Choroid plexus epithelial cell (primary cell): ENCODE results near the gene LAMA3.
A peak's percentile ranks its signal among the peaks of the same experiment; 100 is the strongest.

Experiments used
- DNase-seq: peaks from one replicate; pipeline ENCODE4 v3.0.0-alpha.2; 2010; ENCODE audit warnings: low read depth
- H3K4me3 ChIP-seq: 2 replicates; pipeline ENCODE4 v1.5.1; 2011; ENCODE audit warnings: low read depth, mild to moderate bottlenecking, control low read depth, low read length, moderate library complexity
- CTCF ChIP-seq: conservative IDR thresholded peaks from 2 replicates; pipeline ENCODE4 v1.5.1; 2011; ENCODE audit warnings: low read depth, mild to moderate bottlenecking, control low read depth, inconsistent platforms, low read length, moderate library complexity

LAMA3 gene

GRCh38 chr18:23943903-23944624 lies 254.8 kb downstream of the LAMA3 start:
- H3K4me3 ChIP-seq, result no peak overlapping the region
- no peak for TF ChIP-seq CTCF
- peak; percentile 66 for DNase-seq

DNA sequence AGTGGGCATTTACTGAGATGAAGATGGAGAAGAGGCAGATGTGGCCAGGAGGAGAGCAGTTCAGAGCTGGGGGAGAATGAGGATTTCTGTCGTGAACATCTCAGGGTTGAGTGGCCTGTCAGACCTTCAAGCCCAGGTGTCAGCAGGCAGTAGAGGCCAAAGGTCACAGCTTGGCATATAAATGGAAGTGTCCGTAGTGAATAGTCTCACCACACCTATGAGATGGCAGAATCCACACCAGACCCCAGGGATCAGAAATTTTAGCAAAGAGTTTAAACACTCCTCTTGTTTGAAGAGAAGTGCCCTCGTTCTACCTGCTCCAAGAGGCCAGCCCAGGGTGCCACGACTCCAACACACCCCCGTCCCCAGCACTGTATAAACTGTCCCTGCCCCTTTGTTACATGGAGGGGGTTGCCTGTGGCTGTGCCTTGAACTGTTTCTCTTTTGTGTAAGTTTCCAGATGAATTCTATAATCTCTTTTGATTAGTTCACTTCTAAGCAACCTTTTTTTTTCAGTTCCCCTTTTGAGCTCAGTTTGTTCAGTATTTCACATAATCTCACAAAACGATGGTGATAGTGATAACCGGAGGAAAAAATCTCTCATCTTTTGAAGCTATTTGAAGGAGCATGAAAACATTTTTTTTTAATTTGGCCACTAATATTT lies 256.3 kb downstream of the LAMA3 start:
- no peak for TF ChIP-seq CTCF
- no peak for DNase-seq
- no peak overlapping the region for H3K4me3 ChIP-seq

DNA sequence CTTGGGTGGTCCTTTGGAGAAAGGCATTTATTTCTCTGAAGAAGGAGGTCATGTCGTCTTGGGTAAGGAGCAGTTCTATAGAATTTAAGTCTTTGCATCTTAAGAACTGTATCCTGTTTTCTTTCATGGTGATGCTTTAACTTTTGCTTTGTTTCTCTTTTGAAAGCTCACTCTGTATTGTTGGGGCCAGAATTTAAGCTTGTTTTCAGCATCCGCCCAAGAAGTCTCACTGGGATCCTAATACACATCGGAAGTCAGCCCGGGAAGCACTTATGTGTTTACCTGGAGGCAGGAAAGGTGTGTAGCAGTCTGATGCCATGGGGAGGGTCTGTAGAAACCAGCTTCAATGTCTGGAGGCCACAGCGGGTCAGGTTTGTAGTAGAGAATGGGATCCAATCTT lies 260.6 kb downstream of the LAMA3 start:
- no peak overlapping the region for H3K4me3 ChIP-seq
- DNase-seq, result no peak
- TF ChIP-seq CTCF, result no peak

GRCh38 chr18:23950644-23951043 lies 261.4 kb downstream of the LAMA3 start:
- no peak for TF ChIP-seq CTCF
- H3K4me3 ChIP-seq, result no peak overlapping the region
- DNase-seq, result no peak

GRCh38 chr18:23951206-23951605 lies 262.0 kb downstream of the LAMA3 start:
- no peak for DNase-seq
- no peak overlapping the region for H3K4me3 ChIP-seq
- TF ChIP-seq CTCF, result no peak

DNA sequence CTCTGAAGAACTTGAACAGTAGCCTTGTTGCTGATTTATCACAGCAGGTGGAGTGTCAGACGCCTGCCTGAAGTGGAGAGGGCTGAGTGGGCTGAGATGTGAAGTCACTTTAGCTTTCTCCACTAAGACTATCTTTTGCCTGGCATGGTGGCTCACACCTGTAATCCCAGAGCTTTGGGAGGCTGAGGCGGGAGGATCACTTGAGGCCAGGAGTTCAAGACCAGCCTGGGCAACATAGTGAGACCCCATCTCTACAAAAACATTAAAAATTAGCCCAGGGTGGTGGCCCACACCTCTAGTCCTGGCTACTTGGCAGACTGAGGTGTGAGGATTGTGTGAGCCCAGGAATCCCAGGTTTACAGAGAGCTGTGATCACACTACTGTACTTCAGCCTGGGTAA lies 264.7 kb downstream of the LAMA3 start:
- no peak for DNase-seq
- no peak for TF ChIP-seq CTCF
- H3K4me3 ChIP-seq, result no peak overlapping the region

DNA sequence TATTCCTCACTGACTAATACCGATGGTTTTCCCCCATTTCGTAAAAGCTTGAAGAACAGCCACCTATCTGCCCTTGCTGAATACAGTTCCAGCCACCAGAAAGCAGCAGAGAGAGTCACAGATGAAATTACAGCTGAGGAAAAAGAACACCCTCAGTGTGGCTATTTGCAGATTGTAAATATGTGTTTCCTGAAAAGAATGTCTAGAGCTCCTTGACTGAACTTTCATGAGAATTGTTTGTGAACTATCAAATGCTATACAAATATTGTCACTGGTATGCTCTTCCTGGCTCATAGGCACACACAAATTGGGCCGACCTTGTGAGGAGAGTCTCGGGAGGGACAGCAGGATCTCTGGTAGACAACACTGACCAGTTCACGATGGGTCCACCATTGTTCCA lies 267.2 kb downstream of the LAMA3 start:
- H3K4me3 ChIP-seq, result no peak overlapping the region
- TF ChIP-seq CTCF, result peak; percentile 12
- DNase-seq, result no peak
